ENCODE measurements around the gene JARID2.

JARID2 gene

DNA sequence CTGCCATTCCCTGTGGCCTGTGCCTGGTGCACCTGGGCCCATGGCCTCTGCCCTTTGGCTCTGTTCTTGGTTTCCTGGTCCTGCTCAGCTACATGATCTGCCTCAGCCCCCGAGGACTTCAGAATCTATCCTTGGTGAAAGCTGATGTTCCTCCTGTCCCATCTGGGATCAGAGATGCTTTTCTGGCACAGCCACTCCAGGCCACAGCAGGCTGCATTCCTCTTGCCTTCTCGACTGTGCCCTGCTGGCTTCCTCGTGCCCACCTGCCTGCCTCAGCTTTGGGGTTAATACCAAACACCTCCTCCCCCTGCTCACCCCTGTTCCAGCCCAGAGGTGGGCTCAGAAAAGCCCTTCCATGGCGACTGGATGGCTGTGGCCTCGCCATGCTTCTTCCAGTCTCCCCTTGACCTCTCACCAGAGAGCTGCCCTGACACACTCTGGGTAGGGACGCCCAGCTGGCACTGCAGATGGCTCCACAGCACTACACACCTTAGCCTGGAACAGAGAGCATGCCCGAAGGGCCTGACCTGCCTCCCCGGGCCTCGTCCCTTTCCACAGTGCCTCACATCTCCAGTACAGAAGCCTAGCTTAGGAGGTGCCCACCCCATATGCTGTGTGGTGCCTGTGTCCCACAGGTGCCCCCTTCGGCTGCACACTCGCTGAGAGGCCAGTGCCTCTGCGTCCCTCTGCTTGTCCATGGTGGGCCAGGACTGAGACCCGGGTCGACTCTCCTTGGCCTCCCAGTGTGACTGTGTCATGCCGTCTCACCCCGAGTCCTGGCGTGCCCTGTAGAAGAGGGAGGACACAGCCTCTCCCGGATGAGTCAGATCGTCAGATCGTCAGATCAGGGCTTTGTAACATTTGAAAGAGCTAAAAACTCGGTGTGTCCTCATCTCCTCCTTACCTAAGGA, 268.2 kb downstream of the JARID2 start:
- DNase-seq, result no peak

GRCh38 chr6:15515226-15515625, 269.4 kb downstream of the JARID2 start:
- DNase-seq, result no peak

GRCh38 chr6:15515660-15516375, 269.9 kb downstream of the JARID2 start:
- DNase-seq, result no peak

GRCh38 chr6:15516378-15516777, 270.5 kb downstream of the JARID2 start:
- no peak for DNase-seq

GRCh38 chr6:15516923-15517560, 271.2 kb downstream of the JARID2 start:
- DNase-seq, result no peak

DNA sequence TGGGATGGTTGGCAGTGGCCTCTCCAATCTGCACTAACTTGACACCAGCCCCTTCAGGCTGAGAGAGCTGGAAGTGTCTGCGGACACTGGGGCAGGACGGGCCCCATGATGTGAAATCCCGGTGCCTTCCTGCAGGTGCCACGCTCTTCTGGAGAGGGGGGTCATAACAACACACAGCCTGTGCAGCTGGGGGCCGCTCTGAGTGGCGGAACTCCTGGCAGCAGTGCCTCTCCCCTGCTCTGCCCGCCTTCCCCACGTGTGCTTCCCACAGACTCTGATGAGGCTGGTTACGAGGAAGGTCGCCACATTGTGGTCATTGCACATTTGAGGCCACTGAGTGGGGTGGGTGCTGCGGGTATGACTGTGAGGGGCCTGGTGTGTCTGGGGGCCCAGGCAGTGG, 271.7 kb downstream of the JARID2 start:
- no peak for DNase-seq

DNA sequence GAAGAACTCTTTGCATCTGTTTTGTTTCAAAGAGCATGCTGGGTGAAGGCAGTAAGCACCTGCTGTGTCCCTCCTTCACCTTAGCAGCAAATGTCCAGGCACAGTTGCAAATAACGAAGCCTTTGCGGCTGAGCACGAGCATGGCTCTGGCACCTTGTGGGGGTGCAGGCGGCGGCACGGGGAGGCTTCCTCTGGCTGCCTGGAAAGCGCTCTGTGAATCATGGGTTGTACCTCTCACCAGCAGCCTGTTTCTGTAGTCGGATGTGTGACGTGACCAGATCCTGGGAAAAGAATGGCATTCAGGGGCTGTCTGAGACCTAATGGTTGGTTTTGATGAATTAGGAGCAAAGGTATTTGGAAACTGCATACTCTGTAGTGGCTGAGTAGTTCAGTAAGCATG, 272.2 kb downstream of the JARID2 start:
- DNase-seq, result no peak

DNA sequence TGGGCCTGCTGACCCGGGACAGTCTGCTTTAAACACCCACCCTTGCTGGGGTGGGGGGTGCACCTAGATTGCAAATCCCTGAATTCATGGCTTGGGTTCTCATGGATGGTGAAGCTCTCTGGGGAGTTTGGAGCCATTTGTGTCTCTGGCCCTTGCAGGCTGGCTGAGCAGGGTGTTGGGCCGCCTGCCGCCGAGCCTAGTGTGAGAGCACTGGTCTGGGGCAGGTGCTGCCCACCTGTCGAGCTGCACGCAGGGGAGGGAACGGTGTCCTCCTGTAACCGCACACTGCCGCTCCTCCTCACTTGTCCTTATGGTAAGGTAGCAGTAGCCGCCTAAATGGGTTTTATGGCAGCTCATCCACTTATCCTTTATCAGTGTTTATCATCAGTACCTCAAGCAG, 273.0 kb downstream of the JARID2 start:
- DNase-seq, result no peak

DNA sequence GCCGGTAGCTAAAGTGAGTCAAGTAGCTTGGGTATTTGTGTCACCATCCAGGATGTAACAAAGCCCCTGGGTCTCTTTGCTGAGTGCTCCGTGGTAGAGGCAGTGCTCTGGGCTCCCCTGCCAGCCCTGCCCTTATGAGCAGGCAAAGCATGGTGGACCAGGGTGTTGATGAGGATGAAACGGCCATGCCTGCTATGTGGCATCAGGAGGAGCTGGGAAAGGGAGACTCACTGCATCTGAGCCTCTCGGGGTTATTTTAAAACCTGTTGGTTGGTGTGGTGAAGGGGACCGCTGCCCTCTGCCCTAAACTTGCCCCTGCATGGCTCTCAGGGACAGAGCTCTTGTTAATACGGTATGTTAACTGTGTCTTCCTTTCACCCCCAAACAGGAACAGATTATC, 273.8 kb downstream of the JARID2 start:
- DNase-seq, result no peak

- DNase-seq, result no peak
These were observed 274.8 kb downstream of the JARID2 start for GRCh38 chr6:15520626-15521203.

GRCh38 chr6:15521582-15521981, 275.7 kb downstream of the JARID2 start:
- DNase-seq, result no peak

DNA sequence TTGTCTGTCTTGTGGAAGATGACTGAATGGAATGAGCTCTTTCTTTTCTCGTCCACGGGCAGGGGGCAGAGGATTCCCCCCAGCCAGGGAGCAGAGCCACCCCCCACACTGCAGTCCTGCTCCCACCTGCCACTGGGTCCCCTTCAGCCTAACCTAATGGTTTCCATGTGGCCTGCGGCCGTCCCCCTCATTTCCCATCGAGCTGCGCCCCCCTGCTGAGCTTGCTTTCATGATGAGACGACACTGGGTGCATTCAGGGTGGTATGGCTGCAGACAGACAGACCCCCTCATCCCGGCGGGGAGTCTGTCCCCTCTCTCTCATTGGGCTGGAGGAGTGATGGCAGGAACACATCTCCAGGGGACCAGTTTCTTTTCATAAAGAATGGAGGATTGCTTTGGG, 276.2 kb downstream of the JARID2 start:
- no peak for DNase-seq

DNA sequence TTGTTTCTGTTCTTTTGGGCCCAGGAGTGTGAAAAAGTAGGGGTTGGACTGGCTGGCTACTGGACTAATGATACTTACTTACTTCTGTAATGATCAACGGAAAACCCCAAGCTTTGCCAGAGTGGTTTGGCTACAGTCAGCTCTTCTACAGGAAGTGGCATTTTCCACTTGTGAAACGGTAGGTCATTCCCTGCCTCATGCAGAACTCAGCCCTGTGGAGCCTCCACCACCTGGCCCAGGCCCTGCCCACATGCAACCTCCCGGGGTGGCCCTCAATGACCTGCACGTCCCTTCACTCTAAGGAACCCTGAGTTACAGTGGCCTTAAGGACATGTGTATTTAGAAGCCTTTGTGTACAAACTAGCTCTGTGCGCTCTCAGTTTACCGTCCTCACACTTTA, 276.6 kb downstream of the JARID2 start:
- DNase-seq, result no peak

GRCh38 chr6:15522856-15523529, 277.1 kb downstream of the JARID2 start:
- no peak for DNase-seq

GRCh38 chr6:15523679-15524630, 278.1 kb downstream of the JARID2 start:
- DNase-seq, result no peak

DNA sequence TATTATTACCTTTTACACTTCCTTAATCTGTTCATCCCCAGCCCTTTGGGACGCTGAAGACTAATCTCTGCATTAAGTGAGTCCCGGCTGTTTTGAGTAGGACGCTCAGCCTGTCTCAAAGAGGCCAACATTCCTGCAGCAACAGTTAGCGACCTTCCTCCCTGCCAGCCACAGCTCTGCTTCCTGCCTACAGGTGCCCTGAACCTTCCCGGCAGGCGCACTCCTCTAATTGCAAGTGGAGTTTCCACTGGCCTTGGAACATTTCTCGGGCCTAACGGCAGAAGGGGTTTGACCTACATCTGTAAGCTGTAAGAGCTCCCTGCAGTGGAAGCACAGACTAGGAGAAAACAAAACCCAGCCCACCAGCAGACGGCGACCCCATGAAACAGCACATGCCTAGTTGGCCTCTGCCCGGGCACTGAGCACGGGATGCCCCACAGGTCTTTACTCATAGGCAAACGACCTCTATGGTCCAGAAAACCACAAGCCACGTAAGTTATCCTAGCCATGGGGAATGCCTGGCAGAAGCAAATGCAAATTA, 279.1 kb downstream of the JARID2 start:
- no peak for DNase-seq

DNA sequence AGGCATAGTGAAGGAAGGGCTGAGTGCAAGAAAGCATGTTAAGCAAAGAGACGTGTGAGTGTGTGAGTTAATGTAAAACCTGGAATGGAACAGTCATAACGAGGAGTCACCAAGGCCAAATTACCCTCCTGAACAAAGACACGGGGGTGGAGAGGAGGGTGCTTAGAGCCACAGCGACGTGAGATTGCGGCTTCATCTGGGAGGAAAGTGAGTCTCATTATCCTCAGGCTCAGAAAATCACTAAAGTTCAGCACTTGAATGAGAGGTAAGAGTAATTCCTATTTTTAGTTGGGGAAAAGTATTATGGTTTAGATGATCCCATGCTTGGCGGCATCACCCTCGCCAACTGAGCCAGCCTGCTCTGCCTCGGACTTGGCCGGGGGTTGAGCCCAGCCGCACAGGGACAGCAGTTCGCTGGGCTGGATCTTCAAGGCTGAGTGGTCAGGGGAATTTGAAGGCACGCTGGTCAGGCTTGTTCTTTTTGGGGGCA, 280.4 kb downstream of the JARID2 start:
- no peak for DNase-seq

- DNase-seq, result no peak
These were observed 282.2 kb downstream of the JARID2 start for GRCh38 chr6:15527838-15528617.

DNA sequence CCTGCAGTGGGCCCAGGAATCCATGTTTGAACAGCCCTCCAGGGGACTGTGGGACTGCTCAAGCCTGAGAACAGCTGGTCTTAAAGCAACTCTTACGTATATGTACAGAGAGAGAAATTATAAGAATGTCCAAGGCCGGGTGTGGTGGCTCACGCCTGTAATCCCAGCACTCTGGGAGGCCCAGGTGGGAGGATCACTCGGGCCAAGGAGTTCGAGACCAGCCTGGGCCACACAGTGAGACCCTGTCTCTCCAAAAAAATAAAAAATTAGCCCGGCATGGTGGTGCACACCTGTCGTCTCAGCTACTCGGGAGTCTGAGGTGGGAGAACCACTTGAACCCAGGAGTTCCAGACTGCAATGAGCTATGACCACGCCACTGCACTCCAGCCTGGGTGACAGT, 283.0 kb downstream of the JARID2 start:
- no peak for DNase-seq

DNA sequence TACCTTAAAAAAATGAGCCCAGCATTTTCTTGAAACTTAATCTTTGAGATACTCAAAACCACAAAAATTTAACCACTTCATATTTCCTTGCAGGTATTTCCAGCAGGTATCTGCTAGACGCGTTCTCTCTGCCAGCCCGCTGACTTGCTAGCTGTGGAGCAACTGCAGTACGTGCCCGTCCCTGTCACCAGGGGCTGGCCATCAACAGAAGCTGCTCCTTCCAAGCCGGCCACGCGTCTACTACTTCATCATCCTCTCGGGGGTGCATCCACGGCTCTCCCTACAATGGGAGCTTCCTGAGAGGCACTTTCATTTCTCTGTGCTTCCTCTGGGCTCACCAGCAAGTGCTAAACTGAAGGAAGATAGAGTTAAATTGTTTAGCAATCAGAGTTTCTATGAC, 284.5 kb downstream of the JARID2 start:
- DNase-seq, result no peak
